Measurements from ENCODE around the gene NOS1AP. TPM values are rescaled to one million over a fixed set of nuclear protein-coding genes. Genes with fewer than 3 reads are reported as not detected.
"Not testable (repeated sequence)": the region's sequence is repeated elsewhere in the genome, so short reads cannot be mapped to it uniquely, and the experiment has no call there.

Gene NOS1AP
- polyA plus RNA-seq, 3 donors, result 0.12 TPM; not detected in 2

DNA sequence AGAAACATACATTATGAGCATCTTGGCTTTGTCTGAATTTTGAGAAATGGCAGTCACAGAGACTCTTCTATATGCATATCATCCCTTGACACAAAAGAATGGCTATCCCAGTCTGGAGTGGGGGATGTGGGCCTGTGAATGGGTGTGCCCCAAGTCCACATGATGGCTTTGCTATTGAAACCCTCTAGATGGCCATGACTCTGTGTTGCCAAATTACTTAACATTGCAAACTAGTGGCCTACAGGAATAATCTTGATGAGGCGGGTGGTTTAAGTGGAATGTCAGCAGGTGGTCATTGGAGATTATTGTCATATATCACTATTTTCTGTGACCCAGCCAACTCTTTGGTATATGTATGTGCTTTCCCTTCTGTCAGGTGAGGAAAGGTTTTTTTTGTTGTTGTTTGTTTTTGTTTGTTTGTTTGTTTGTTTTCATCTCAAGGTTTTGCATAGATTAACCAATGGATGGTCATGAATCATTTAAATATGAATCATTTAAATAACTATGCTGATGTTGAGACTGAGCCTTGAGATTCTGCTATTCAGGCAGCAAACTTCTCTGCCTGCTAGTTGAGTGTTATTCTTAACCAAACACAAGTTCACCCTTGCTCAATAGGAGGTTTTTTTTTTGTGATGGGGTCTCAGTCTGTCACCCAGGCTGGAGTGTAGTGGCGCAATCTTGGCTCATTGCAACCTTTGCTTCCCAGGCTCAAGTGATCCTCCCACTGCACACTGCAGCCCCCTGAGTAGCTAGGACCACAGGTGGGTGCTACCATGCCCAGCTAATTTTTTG is 103.0 kb downstream of the NOS1AP start:
- Histone ChIP-seq H3K9ac (ENCODE audit: insufficient read depth, low read length, poor library complexity, severe bottlenecking) (no peak overlapping the region), H3K27ac (ENCODE audit: low read depth in 1 of 2, low read length in 2 of 2) (no peak overlapping the region), H3K27me3 (ENCODE audit: control insufficient read depth in 2 of 2, insufficient read depth in 2 of 2, low read length in 2 of 2) (no peaks in the 10 kb centered on the region), H3K4me3 (replicated peaks in 1 of 3; ENCODE audit: low read depth in 2 of 3, low read length in 3 of 3) (no peak overlapping the region), H2AFZ (ENCODE audit: insufficient read depth, low read depth, low read length, poor library complexity, severe bottlenecking) (no peak overlapping the region), H3K4me1 (ENCODE audit: control insufficient read depth in 1 of 2, insufficient read depth in 2 of 2, low read length in 2 of 2) (peaks cover 0 to 6% of the 10 kb centered on the region in 2 donors), H3K4me2 (replicated peaks; ENCODE audit: extremely low read depth, low read length, poor library complexity, severe bottlenecking) (no peak overlapping the region), H3K9me3 (replicated peaks in 1 of 2; ENCODE audit: control insufficient read depth in 1 of 2, insufficient read depth in 1 of 2, low read length in 2 of 2) (no peaks in the 10 kb centered on the region), H4K20me1 (ENCODE audit: insufficient read depth, low read length) (no peaks in the 10 kb centered on the region), H3K79me2 (ENCODE audit: insufficient read depth, low read length) (no peaks in the 10 kb centered on the region), H3K36me3 (replicated peaks in 1 of 2; ENCODE audit: control insufficient read depth in 1 of 2, insufficient read depth in 2 of 2, low read length in 2 of 2) (no peaks in the 10 kb centered on the region)
- WGBS (ENCODE audit: insufficient coverage), result no CpG with 5 or more reads among the region's 2 CpGs
- Mint-ChIP-seq H3K27ac (no peak overlapping the region), H3K9me3 (peaks cover 0 to 4% (median 0%) of the 10 kb centered on the region in 7 donors), H3K36me3 (no peaks in the 10 kb centered on the region), H3K27me3 (ENCODE audit: low read depth in 3 of 3) (no peaks in the 10 kb centered on the region), H3K4me1 (peaks cover 9% of the 10 kb centered on the region), H3K4me3 (no peak overlapping the region)
- no peak for DNase-seq
- intact Hi-C loops (cut with micrococcal nuclease), result no loop called here
- TF ChIP-seq, protein P1, sequence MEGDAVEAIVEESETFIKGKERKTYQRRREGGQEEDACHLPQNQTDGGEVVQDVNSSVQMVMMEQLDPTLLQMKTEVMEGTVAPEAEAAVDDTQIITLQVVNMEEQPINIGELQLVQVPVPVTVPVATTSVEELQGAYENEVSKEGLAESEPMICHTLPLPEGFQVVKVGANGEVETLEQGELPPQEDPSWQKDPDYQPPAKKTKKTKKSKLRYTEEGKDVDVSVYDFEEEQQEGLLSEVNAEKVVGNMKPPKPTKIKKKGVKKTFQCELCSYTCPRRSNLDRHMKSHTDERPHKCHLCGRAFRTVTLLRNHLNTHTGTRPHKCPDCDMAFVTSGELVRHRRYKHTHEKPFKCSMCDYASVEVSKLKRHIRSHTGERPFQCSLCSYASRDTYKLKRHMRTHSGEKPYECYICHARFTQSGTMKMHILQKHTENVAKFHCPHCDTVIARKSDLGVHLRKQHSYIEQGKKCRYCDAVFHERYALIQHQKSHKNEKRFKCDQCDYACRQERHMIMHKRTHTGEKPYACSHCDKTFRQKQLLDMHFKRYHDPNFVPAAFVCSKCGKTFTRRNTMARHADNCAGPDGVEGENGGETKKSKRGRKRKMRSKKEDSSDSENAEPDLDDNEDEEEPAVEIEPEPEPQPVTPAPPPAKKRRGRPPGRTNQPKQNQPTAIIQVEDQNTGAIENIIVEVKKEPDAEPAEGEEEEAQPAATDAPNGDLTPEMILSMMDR (IDR thresholded peaks at IDR 0.05), result no peak

DNA sequence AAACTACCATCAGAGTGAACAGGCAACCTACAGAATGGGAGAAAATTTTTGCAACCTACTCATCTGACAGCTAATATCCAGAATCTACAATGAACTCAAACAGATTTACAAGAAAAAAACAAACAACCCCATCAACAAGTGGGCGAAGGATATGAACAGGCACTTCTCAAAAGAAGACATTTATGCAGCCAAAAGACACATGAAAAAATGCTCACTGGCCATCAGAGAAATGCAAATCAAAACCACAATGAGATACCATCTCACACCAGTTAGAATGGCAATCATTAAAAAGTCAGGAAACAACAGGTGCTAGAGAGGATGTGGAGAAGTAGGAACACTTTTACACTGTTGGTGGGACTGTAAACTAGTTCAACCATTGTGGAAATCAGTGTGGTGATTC is 104.1 kb downstream of the NOS1AP start:
- H2AFZ ChIP-seq (ENCODE audit: insufficient read depth, low read depth, low read length, poor library complexity, severe bottlenecking); H3K27ac Mint-ChIP-seq; H3K9me3 Mint-ChIP-seq; intact Hi-C loops (cut with micrococcal nuclease); H3K27me3 ChIP-seq (ENCODE audit: control insufficient read depth in 2 of 2, insufficient read depth in 2 of 2, low read length in 2 of 2); H4K20me1 ChIP-seq (ENCODE audit: insufficient read depth, low read length); H3K36me3 ChIP-seq (replicated peaks in 1 of 2; ENCODE audit: control insufficient read depth in 1 of 2, insufficient read depth in 2 of 2, low read length in 2 of 2); H3K79me2 ChIP-seq (ENCODE audit: insufficient read depth, low read length); H3K9ac ChIP-seq (ENCODE audit: insufficient read depth, low read length, poor library complexity, severe bottlenecking); H3K36me3 Mint-ChIP-seq; H3K27ac ChIP-seq (ENCODE audit: low read depth in 1 of 2, low read length in 2 of 2); H3K4me3 Mint-ChIP-seq; H3K27me3 Mint-ChIP-seq (ENCODE audit: low read depth in 3 of 3); H3K9me3 ChIP-seq (replicated peaks in 1 of 2; ENCODE audit: control insufficient read depth in 1 of 2, insufficient read depth in 1 of 2, low read length in 2 of 2); H3K4me1 ChIP-seq (ENCODE audit: control insufficient read depth in 1 of 2, insufficient read depth in 2 of 2, low read length in 2 of 2); H3K4me1 Mint-ChIP-seq; DNase-seq; H3K4me2 ChIP-seq (replicated peaks; ENCODE audit: extremely low read depth, low read length, poor library complexity, severe bottlenecking); H3K4me3 ChIP-seq (replicated peaks in 1 of 3; ENCODE audit: low read depth in 2 of 3, low read length in 3 of 3): not testable (repeated sequence)
- WGBS (ENCODE audit: insufficient coverage), result no CpG with 5 or more reads among the region's 1 CpG

DNA sequence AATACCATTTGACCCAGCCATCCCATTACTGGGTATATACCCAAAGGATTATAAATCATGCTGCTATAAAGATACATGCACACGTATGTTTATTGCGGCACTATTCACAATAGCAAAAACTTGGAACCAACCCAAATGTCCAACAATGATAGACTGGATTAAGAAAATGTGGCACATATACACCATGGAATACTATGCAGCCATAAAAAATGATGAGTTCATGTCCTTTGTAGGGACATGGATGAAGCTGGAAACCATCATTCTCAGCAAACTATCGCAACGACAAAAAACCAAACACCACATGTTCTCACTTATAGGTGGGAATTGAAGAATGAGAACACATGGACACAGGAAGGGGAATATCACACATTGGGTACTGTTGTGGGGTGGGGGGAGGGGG is 104.5 kb downstream of the NOS1AP start:
- H3K4me3 ChIP-seq (replicated peaks in 1 of 3; ENCODE audit: low read depth in 2 of 3, low read length in 3 of 3); H3K27ac ChIP-seq (ENCODE audit: low read depth in 1 of 2, low read length in 2 of 2); H4K20me1 ChIP-seq (ENCODE audit: insufficient read depth, low read length); H3K27me3 Mint-ChIP-seq (ENCODE audit: low read depth in 3 of 3); H3K4me3 Mint-ChIP-seq; H3K79me2 ChIP-seq (ENCODE audit: insufficient read depth, low read length); intact Hi-C loops (cut with micrococcal nuclease); H3K4me2 ChIP-seq (replicated peaks; ENCODE audit: extremely low read depth, low read length, poor library complexity, severe bottlenecking); DNase-seq; H3K9me3 Mint-ChIP-seq; H3K36me3 ChIP-seq (replicated peaks in 1 of 2; ENCODE audit: control insufficient read depth in 1 of 2, insufficient read depth in 2 of 2, low read length in 2 of 2); H3K27ac Mint-ChIP-seq; H3K36me3 Mint-ChIP-seq; H2AFZ ChIP-seq (ENCODE audit: insufficient read depth, low read depth, low read length, poor library complexity, severe bottlenecking); H3K9ac ChIP-seq (ENCODE audit: insufficient read depth, low read length, poor library complexity, severe bottlenecking); H3K9me3 ChIP-seq (replicated peaks in 1 of 2; ENCODE audit: control insufficient read depth in 1 of 2, insufficient read depth in 1 of 2, low read length in 2 of 2); H3K27me3 ChIP-seq (ENCODE audit: control insufficient read depth in 2 of 2, insufficient read depth in 2 of 2, low read length in 2 of 2): not testable (repeated sequence)
- peaks cover 11% of the 10 kb centered on the region for H3K4me1 Mint-ChIP-seq
- peaks cover 0 to 10% of the 10 kb centered on the region in 2 donors for H3K4me1 ChIP-seq (ENCODE audit: control insufficient read depth in 1 of 2, insufficient read depth in 2 of 2, low read length in 2 of 2)
- no CpG with 5 or more reads among the region's 4 CpGs for WGBS (ENCODE audit: insufficient coverage)
